Mucosa of gallbladder (tissue), 1 donor: Measurements from ENCODE around the gene GID4. TPM values are rescaled to one million over a fixed set of nuclear protein-coding genes. Genes with fewer than 3 reads are reported as not detected.
A peak's percentile ranks its signal among the peaks of the same experiment; 100 is the strongest.

Experiments used
- DNase-seq: peaks from one replicate; pipeline ENCODE4 v3.0.0-alpha.2; 2020; ENCODE audit warnings: low spot score
- total RNA-seq: library from RNA; stranded (reverse); gene quantifications from one replicate; pipeline ENCODE4 v1.2.1, GENCODE V29; 2021
- donor health status: DM: no; HTN: no; CAD: no.

GID4 gene
- total RNA-seq, 1 donor from 2014 or later: 12.0 TPM

GRCh38 chr17:18016426-18016825 is 22.8 kb upstream of the GID4 start:
- no peak for DNase-seq

GRCh38 chr17:18017958-18018357 is 21.2 kb upstream of the GID4 start:
- no peak for DNase-seq

GRCh38 chr17:18018411-18018921 is 20.7 kb upstream of the GID4 start:
- DNase-seq: no peak

- DNase-seq: no peak
Measured at GRCh38 chr17:18019838-18020154, 19.4 kb upstream of the GID4 start.

- DNase-seq: no peak
Measured at GRCh38 chr17:18020971-18021370, 18.2 kb upstream of the GID4 start.

- no peak for DNase-seq
Measured at GRCh38 chr17:18021372-18021771, 17.8 kb upstream of the GID4 start.

- no peak for DNase-seq
Measured at GRCh38 chr17:18025241-18025944, 13.8 kb upstream of the GID4 start.

GRCh38 chr17:18025945-18026776 is 13.0 kb upstream of the GID4 start:
- no peak for DNase-seq

GRCh38 chr17:18027280-18027679 is 11.9 kb upstream of the GID4 start:
- DNase-seq: no peak

- no peak for DNase-seq
Measured at GRCh38 chr17:18028114-18028951, 10.9 kb upstream of the GID4 start.

GRCh38 chr17:18028952-18029540 is 10.2 kb upstream of the GID4 start:
- no peak for DNase-seq

GRCh38 chr17:18031955-18032354 is 7.3 kb upstream of the GID4 start:
- no peak for DNase-seq

- peak; percentile 68 for DNase-seq
Measured at GRCh38 chr17:18033442-18034099, 5.6 kb upstream of the GID4 start.

- no peak for DNase-seq
Measured at GRCh38 chr17:18035704-18036103, 3.5 kb upstream of the GID4 start.

- DNase-seq: no peak
Measured at GRCh38 chr17:18037486-18037885, 1.7 kb upstream of the GID4 start.

- DNase-seq: no peak
Measured at GRCh38 chr17:18038149-18038850, 908 bp upstream of the GID4 start.

- peak; percentile 11 for DNase-seq
Measured at GRCh38 chr17:18039535-18040260, 490 bp downstream of the GID4 start.

- DNase-seq: no peak
Measured at GRCh38 chr17:18040261-18040858, 1.2 kb downstream of the GID4 start.

GRCh38 chr17:18041776-18042175 is 2.6 kb downstream of the GID4 start:
- no peak for DNase-seq

GRCh38 chr17:18042983-18043382 is 3.8 kb downstream of the GID4 start:
- no peak for DNase-seq
